ENCODE data around the gene SLIT3. TPM values are rescaled to one million over a fixed set of nuclear protein-coding genes. Genes with fewer than 3 reads are reported as not detected.
A peak's percentile ranks its signal among the peaks of the same experiment; 100 is the strongest.

Gene SLIT3
- total RNA-seq, 4 donors from 2014 or later: 28.4 to 77.2 (median 63.8) TPM

GRCh38 chr5:169273451-169273850, 27.5 kb downstream of the SLIT3 start:
- intact Hi-C loops (cut with DNase I): no loop called here
- no peak for DNase-seq
- 40 to 47% methylated on average over 1 of the region's 1 CpG for WGBS, 2 donors
- Histone ChIP-seq H3K27me3 (no peaks in the 10 kb centered on the region), H3K4me1 (peaks cover 35 to 36% of the 10 kb centered on the region in 2 donors), H3K36me3 (no peaks in the 10 kb centered on the region), H3K9me3 (no peaks in the 10 kb centered on the region), H3K4me3 (replicated peaks in 1 of 3) (no peak overlapping the region), H3K27ac (peak overlapping the region; percentile 63 to 85 (median 83))
- TF ChIP-seq POLR2A (IDR thresholded peaks at IDR 0.05) (no peak), CTCF (IDR thresholded peaks at IDR 0.05) (no peak)

DNA sequence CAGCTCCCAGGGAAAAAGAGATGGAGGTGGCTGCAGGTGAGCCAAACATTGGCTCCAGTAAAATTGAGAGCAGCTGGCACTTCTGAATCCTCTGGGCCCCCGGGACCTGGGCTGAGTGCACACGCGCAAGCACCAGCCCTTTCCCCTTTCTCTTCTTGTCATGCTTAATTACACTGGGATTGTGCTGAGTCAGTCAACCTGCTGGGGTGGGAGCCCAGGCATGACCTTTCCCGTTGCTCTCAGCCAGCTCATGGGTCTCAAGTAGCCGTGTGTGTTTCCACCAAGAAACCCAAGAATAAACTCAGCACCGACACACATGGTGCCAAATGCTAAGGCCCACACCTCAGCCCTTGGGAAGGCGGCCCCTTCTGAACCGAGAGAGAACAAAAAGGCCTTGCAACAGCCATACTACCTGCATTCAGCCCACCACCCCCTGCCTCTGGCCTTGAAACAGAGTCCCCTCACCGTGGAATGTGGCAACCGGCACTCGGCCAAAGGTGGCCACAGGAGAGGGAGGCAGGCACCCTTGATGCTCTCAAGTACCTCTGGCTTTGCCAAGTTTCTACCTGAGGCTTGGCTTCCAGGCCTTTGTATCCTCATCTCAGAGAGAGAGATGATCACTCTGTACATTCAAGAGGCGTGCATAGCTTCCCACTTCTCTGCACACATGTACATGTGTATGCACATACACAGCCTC, 28.1 kb downstream of the SLIT3 start:
- H3K9me3 ChIP-seq: no peaks in the 10 kb centered on the region
- TF ChIP-seq CTCF (IDR thresholded peaks at IDR 0.05) (peak in 1 of 6 experiments; percentile 11), POLR2A (IDR thresholded peaks at IDR 0.05) (no peak)
- no peaks in the 10 kb centered on the region for H3K27me3 ChIP-seq
- intact Hi-C loops (cut with DNase I): no loop called here
- DNase-seq: peak; percentile 90 to 93
- 34 to 41% methylated on average over 10 to 11 of the region's 12 CpGs for WGBS, 2 donors
- H3K4me3 ChIP-seq (replicated peaks in 1 of 3): no peak overlapping the region
- H3K4me1 ChIP-seq: peaks cover 35 to 40% of the 10 kb centered on the region in 2 donors
- peak overlapping the region; percentile 63 to 86 (median 85) for H3K27ac ChIP-seq
- H3K36me3 ChIP-seq: no peaks in the 10 kb centered on the region

DNA sequence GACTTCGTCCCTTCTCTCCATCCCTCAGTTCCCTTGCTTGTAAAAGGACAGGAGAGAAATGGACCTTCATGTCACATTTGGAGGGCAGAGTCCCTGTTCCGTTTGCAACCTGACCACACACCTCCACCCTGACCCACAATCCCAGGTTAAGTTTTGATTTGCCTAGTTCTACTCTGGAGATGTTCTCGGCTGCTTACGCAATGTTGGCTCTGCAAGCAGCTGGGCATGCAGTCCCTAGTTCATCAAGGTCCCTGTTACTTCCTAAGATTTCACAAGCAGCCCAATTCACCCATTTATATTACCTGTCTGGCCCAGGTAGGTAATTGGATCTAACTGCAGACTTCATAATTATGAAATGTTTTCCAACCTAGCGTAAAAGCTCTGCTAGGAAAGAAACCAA, 28.8 kb downstream of the SLIT3 start:
- TF ChIP-seq POLR2A (IDR thresholded peaks at IDR 0.05) (no peak), CTCF (IDR thresholded peaks at IDR 0.05) (no peak)
- DNase-seq: peak; percentile 25 to 55
- Histone ChIP-seq H3K4me3 (replicated peaks in 1 of 3) (no peak overlapping the region), H3K9me3 (no peaks in the 10 kb centered on the region), H3K4me1 (peaks cover 35 to 43% of the 10 kb centered on the region in 2 donors), H3K27ac (peak overlapping the region; percentile 63 to 86 (median 85)), H3K27me3 (no peaks in the 10 kb centered on the region), H3K36me3 (no peaks in the 10 kb centered on the region)
- intact Hi-C loops (cut with DNase I): no loop called here
- WGBS, 2 donors: 52 to 85% methylated on average over 5 of the region's 5 CpGs

- Histone ChIP-seq H3K27ac (peak overlapping the region in 2 of 3 donors; percentile 63 to 85), H3K27me3 (no peaks in the 10 kb centered on the region), H3K9me3 (no peaks in the 10 kb centered on the region), H3K36me3 (no peaks in the 10 kb centered on the region), H3K4me3 (replicated peaks in 1 of 3) (no peak overlapping the region), H3K4me1 (peaks cover 35 to 48% of the 10 kb centered on the region in 2 donors)
- intact Hi-C loops (cut with DNase I): no loop called here
- WGBS, 2 donors: 73 to 83% methylated on average over 3 of the region's 3 CpGs
- TF ChIP-seq CTCF (IDR thresholded peaks at IDR 0.05) (no peak), POLR2A (IDR thresholded peaks at IDR 0.05) (no peak)
- no peak for DNase-seq
Measured at GRCh38 chr5:169270827-169271226, 30.1 kb downstream of the SLIT3 start.

GRCh38 chr5:169268019-169268418, 32.9 kb downstream of the SLIT3 start:
- Histone ChIP-seq H3K4me3 (replicated peaks in 1 of 3) (no peak overlapping the region), H3K4me1 (peaks cover 19 to 39% of the 10 kb centered on the region in 2 donors), H3K36me3 (no peaks in the 10 kb centered on the region), H3K9me3 (no peaks in the 10 kb centered on the region), H3K27me3 (no peaks in the 10 kb centered on the region), H3K27ac (no peak overlapping the region)
- TF ChIP-seq CTCF (IDR thresholded peaks at IDR 0.05): no peak
- TF ChIP-seq POLR2A (IDR thresholded peaks at IDR 0.05): no peak
- DNase-seq: no peak
- 81 to 85% methylated on average over 7 of the region's 7 CpGs for WGBS, 2 donors
- intact Hi-C loops (cut with DNase I): no loop called here
